ENCODE measurements around the gene ECI2. TPM values are rescaled to one million over a fixed set of nuclear protein-coding genes. Genes with fewer than 3 reads are reported as not detected.

The ECI2 gene, protein sequence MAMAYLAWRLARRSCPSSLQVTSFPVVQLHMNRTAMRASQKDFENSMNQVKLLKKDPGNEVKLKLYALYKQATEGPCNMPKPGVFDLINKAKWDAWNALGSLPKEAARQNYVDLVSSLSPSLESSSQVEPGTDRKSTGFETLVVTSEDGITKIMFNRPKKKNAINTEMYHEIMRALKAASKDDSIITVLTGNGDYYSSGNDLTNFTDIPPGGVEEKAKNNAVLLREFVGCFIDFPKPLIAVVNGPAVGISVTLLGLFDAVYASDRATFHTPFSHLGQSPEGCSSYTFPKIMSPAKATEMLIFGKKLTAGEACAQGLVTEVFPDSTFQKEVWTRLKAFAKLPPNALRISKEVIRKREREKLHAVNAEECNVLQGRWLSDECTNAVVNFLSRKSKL
- 10 to 100 TPM in 1 of 2 donors, 1 to 10 TPM in 1; 7.1 to 19.5 TPM for polyA plus RNA-seq

DNA sequence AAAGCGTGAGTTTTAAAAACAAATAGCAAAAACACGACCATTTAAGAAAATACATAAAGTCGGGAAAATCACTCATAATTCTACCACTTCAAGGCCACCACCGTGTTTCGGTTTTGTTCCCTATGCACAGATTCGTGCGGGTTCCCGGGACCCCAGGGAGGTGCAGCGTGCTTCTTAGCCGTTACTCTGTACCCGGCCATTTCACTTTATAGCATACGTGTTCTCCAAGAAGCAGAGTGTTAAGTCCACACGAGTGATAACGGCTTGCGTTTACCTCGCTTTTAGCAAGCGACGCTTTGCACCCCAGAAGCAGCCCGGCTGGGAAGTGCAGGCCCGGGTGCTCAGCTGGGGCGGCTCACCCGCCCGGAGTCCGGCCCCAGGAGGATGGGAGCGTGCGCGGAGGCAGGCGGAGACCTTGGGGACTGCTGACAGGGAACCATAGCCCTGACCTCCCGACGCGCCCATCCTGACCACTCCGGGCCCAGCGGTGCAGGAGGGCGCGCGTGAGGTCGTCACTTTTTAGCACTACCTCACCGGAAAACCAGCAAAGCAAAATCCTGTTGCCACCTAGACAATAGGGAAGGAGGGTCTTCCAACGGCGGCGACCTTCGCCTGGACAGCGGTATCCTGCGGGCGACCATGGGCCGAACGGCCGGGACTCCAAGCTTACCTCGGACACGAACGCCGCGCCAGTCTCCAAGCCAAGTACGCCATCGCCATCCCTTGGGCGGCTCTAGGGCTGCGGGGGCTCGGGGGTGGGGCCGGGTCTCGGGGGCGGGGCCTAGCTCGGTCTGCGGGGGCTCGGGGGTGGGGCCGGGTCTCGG, at the start of gene ECI2:
TSS of gene ECI2 (minus strand) at position 735 of the 824 bp plus-strand sequence. CDS start at position 720, 15 bp downstream.
- no peaks in the 10 kb centered on the region for H3K9me3 ChIP-seq (ENCODE audit: control insufficient read depth in 2 of 2, insufficient read depth in 1 of 2, low read depth in 1 of 2, low read length in 1 of 2)
- WGBS, 2 donors: 1% methylated on average over 66 of the region's 66 CpGs
- H3K36me3 ChIP-seq (ENCODE audit: control insufficient read depth in 2 of 2, insufficient read depth in 2 of 2, low read length in 1 of 2): peaks cover 2% of the 10 kb centered on the region in 2 donors
- peaks cover 0 to 2% of the 10 kb centered on the region in 2 donors for H3K4me1 ChIP-seq (ENCODE audit: control insufficient read depth in 2 of 2, insufficient read depth in 2 of 2, low read length in 1 of 2)
- peak within 1 kb of the TSS; percentile 96 for H3K27ac ChIP-seq (ENCODE audit: low read depth in 2 of 2, low read length in 1 of 2)
- H3K27me3 ChIP-seq (ENCODE audit: control insufficient read depth in 1 of 2, insufficient read depth in 2 of 2, low read length in 2 of 2): no peaks in the 10 kb centered on the region
- H3K4me3 ChIP-seq (ENCODE audit: low read depth in 1 of 2, low read length in 2 of 2): peak within 1 kb of the TSS; percentile 72 to 74

DNA sequence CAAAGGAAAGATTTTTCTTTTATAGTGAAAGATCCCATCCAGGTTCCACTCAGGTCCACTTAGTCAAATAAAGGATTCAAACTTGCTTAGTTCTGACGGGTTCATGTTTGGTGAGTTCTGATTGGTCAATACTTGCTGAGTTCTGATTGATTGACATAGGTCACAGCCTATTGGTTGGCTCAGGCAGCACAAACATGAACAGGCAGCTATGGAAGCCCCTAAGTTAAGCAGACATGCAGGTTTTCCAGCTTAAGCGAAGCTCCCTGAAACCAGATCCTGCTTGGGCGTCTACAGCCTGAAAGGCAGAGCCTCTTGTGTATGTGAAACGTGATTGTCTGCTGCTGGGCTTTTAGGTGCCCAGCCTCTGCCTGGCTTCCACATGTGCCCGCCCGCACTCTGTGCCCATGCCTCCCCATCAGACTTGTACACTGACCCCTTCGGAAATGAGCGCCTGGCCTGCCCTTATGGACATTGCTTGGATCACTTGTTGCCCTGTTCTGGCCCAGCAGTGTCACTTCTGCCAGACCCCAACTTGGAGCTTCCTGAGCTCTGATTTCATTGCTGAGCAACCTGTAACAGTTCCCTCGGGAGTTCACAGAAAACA, 45.4 kb upstream of the ECI2 start:
- Histone ChIP-seq H3K9me3 (ENCODE audit: control insufficient read depth in 2 of 2, insufficient read depth in 1 of 2, low read depth in 1 of 2, low read length in 1 of 2) (no peaks in the 10 kb centered on the region), H3K27ac (ENCODE audit: low read depth in 2 of 2, low read length in 1 of 2) (no peak overlapping the region), H3K4me3 (ENCODE audit: low read depth in 1 of 2, low read length in 2 of 2) (no peak overlapping the region), H3K4me1 (ENCODE audit: control insufficient read depth in 2 of 2, insufficient read depth in 2 of 2, low read length in 1 of 2) (no peaks in the 10 kb centered on the region), H3K36me3 (ENCODE audit: control insufficient read depth in 2 of 2, insufficient read depth in 2 of 2, low read length in 1 of 2) (no peaks in the 10 kb centered on the region), H3K27me3 (ENCODE audit: control insufficient read depth in 1 of 2, insufficient read depth in 2 of 2, low read length in 2 of 2) (no peaks in the 10 kb centered on the region)
- 79 to 84% methylated on average over 9 of the region's 9 CpGs for WGBS, 2 donors

DNA sequence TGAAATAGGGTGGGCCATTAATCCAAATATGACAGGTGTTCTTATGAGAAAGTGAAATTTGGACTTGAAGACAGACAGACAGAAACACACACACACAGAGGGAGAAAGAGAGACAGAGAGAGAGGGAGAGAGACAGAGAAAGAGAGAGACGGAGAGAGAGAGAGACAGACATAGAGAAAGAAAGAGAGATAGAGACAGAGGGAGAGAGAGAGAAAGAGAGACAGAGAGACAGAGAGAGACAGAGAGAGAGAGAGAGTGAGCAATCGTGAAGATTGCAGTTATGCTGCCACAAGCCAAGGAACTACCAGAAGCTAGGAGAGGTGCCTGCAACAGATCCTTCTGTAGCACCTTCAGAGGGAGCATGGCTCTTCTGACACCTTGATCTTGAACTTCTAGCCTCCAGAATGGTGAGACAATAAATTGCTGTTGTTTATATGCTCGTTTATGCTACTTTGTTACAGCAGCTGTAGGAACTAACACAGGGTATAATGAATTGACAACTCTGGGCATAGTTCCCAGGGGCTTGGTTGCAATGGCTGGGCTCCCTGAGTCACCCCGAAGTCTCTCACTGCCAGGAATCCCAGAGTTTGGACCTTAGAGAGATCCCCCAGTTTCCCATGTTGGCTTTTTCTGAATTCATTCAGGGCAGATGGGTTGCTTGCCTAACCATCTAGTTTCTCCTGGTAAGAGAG, 44.7 kb upstream of the ECI2 start:
- H3K4me3 ChIP-seq (ENCODE audit: low read depth in 1 of 2, low read length in 2 of 2): no peak overlapping the region
- WGBS, 2 donors: 68 to 69% methylated on average over 4 of the region's 4 CpGs

DNA sequence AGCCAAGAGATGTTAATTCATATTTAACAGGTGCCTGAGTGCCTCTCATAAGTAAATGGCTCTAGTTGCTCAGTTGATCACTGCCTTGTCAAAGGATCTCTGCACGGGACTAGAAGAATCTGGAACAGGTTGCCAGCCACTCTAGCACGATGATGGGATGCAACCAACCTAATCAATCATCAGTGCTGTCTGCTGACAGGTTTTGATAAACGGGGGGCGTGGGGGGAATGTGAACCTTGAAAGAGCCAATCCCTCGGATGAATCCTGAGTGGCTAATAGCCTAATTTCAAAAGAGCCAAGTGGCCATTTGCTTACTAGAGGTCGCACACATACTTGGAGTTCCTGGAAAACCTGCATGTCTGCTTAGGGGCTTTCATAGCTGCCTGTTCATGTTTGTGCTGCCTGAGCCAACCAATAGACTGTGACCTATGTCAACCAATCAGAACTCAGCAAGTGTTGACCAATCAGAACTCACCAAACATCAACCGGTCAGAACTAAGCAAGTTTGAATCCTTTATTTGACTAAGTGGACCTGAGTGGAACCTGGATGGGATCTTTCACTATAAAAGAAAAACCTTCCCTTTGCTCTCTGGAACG, 43.5 kb upstream of the ECI2 start:
- Histone ChIP-seq H3K27me3 (ENCODE audit: control insufficient read depth in 1 of 2, insufficient read depth in 2 of 2, low read length in 2 of 2) (no peaks in the 10 kb centered on the region), H3K4me1 (ENCODE audit: control insufficient read depth in 2 of 2, insufficient read depth in 2 of 2, low read length in 1 of 2) (no peaks in the 10 kb centered on the region), H3K27ac (ENCODE audit: low read depth in 2 of 2, low read length in 1 of 2) (no peak overlapping the region), H3K36me3 (ENCODE audit: control insufficient read depth in 2 of 2, insufficient read depth in 2 of 2, low read length in 1 of 2) (no peaks in the 10 kb centered on the region), H3K9me3 (ENCODE audit: control insufficient read depth in 2 of 2, insufficient read depth in 1 of 2, low read depth in 1 of 2, low read length in 1 of 2) (no peaks in the 10 kb centered on the region), H3K4me3 (ENCODE audit: low read depth in 1 of 2, low read length in 2 of 2) (no peak overlapping the region)
- WGBS, 2 donors: 78 to 84% methylated on average over 8 of the region's 8 CpGs

More for the DNA sequence above, 44.7 kb upstream of the ECI2 start:
- Histone ChIP-seq H3K4me1 (ENCODE audit: control insufficient read depth in 2 of 2, insufficient read depth in 2 of 2, low read length in 1 of 2) (no peaks in the 10 kb centered on the region), H3K27me3 (ENCODE audit: control insufficient read depth in 1 of 2, insufficient read depth in 2 of 2, low read length in 2 of 2) (no peaks in the 10 kb centered on the region), H3K36me3 (ENCODE audit: control insufficient read depth in 2 of 2, insufficient read depth in 2 of 2, low read length in 1 of 2) (no peaks in the 10 kb centered on the region), H3K27ac (ENCODE audit: low read depth in 2 of 2, low read length in 1 of 2) (no peak overlapping the region), H3K9me3 (ENCODE audit: control insufficient read depth in 2 of 2, insufficient read depth in 1 of 2, low read depth in 1 of 2, low read length in 1 of 2) (no peaks in the 10 kb centered on the region)

DNA sequence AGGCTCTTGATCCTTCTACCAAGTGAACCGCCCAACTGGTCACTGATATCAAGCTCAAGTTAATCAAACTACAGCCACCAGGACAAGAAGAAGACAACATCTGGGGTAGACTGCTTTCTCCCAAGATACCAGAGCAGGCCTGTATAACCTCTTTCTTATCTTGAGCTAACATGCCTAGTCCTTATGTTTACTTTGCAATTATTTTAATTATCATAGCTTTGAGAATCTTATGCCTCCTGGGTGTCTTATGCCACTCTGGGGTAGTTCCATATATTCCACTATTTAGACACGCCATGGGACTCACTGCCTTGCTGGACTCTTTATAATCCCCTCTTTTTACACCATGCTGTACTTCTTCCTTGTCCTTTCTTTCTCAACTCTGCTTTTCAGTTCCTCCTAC, 41.5 kb upstream of the ECI2 start:
- Histone ChIP-seq H3K4me1 (ENCODE audit: control insufficient read depth in 2 of 2, insufficient read depth in 2 of 2, low read length in 1 of 2) (no peaks in the 10 kb centered on the region), H3K27me3 (ENCODE audit: control insufficient read depth in 1 of 2, insufficient read depth in 2 of 2, low read length in 2 of 2) (no peaks in the 10 kb centered on the region), H3K27ac (ENCODE audit: low read depth in 2 of 2, low read length in 1 of 2) (no peak overlapping the region), H3K36me3 (ENCODE audit: control insufficient read depth in 2 of 2, insufficient read depth in 2 of 2, low read length in 1 of 2) (no peaks in the 10 kb centered on the region), H3K4me3 (ENCODE audit: low read depth in 1 of 2, low read length in 2 of 2) (no peak overlapping the region), H3K9me3 (ENCODE audit: control insufficient read depth in 2 of 2, insufficient read depth in 1 of 2, low read depth in 1 of 2, low read length in 1 of 2) (no peaks in the 10 kb centered on the region)
- WGBS, 2 donors: 77 to 92% methylated on average over 2 of the region's 2 CpGs

DNA sequence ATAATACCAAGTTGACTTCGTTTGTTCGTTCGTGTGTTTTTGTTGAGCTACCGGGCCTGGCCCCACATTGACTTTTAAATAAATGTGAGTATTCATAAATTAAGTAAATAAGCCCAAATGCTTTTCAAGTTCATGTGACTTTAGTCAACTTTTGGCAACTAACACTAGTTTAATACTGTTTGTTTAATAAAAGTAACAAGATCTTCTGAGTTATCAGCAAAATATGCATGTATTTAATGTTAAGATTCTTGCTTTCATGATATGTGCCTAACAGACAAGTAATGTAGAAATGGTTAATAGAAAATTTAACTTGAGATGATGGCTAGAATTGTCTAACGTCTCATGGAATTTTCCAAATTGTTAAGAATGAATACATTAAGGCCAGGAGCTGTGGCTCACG, 38.7 kb upstream of the ECI2 start:
- H3K36me3 ChIP-seq (ENCODE audit: control insufficient read depth in 2 of 2, insufficient read depth in 2 of 2, low read length in 1 of 2): no peaks in the 10 kb centered on the region
- no peak overlapping the region for H3K27ac ChIP-seq (ENCODE audit: low read depth in 2 of 2, low read length in 1 of 2)
- H3K27me3 ChIP-seq (ENCODE audit: control insufficient read depth in 1 of 2, insufficient read depth in 2 of 2, low read length in 2 of 2): no peaks in the 10 kb centered on the region
- H3K9me3 ChIP-seq (ENCODE audit: control insufficient read depth in 2 of 2, insufficient read depth in 1 of 2, low read depth in 1 of 2, low read length in 1 of 2): no peaks in the 10 kb centered on the region
- no peaks in the 10 kb centered on the region for H3K4me1 ChIP-seq (ENCODE audit: control insufficient read depth in 2 of 2, insufficient read depth in 2 of 2, low read length in 1 of 2)
- 88% methylated on average over 6 of the region's 6 CpGs for WGBS, 2 donors
- H3K4me3 ChIP-seq (ENCODE audit: low read depth in 1 of 2, low read length in 2 of 2): no peak overlapping the region

DNA sequence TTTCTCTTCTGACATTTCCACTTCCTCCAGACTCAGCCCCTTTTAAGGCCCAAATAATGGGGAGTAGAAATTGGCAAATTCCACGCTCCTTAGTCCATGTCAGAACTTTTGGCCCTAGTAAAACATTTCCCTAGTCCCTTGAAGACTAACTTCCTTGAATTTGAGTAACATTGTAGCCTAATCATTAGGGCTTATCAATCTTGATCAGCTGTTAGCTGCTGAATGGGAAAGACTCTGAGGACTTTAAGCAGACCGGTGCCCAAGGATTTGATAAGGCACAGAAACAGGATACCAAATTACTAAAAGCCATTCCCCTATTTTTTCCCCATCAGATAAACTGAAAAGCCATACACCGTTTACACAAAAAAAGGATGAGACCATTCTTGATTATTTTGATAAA, 37.0 kb upstream of the ECI2 start:
- no peaks in the 10 kb centered on the region for H3K4me1 ChIP-seq (ENCODE audit: control insufficient read depth in 2 of 2, insufficient read depth in 2 of 2, low read length in 1 of 2)
- H3K27ac ChIP-seq (ENCODE audit: low read depth in 2 of 2, low read length in 1 of 2): no peak overlapping the region
- 70 to 79% methylated on average over 3 of the region's 3 CpGs for WGBS, 2 donors
- H3K36me3 ChIP-seq (ENCODE audit: control insufficient read depth in 2 of 2, insufficient read depth in 2 of 2, low read length in 1 of 2): no peaks in the 10 kb centered on the region
- H3K4me3 ChIP-seq (ENCODE audit: low read depth in 1 of 2, low read length in 2 of 2): no peak overlapping the region
- H3K27me3 ChIP-seq (ENCODE audit: control insufficient read depth in 1 of 2, insufficient read depth in 2 of 2, low read length in 2 of 2): no peaks in the 10 kb centered on the region
- no peaks in the 10 kb centered on the region for H3K9me3 ChIP-seq (ENCODE audit: control insufficient read depth in 2 of 2, insufficient read depth in 1 of 2, low read depth in 1 of 2, low read length in 1 of 2)

DNA sequence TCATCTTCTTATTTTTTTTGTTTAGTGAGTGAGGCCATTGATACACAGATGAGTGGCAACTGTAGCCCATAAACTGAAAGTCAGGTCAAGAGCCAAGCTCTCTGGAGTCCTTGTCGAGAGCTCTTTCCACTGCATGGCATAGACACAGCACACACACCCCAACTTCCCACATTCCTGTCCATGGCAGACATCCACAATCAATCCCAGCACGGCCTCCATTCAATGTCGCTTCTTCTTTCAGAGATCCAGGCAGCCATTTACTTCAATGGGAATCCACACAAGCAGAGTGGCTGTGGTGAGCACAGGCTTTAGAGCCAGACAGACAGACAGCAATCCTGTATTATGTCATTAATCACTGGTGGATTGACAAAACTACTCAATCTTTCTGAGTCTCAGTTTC, 34.9 kb upstream of the ECI2 start:
- Histone ChIP-seq H3K27me3 (ENCODE audit: control insufficient read depth in 1 of 2, insufficient read depth in 2 of 2, low read length in 2 of 2) (no peaks in the 10 kb centered on the region), H3K4me3 (ENCODE audit: low read depth in 1 of 2, low read length in 2 of 2) (no peak overlapping the region), H3K9me3 (ENCODE audit: control insufficient read depth in 2 of 2, insufficient read depth in 1 of 2, low read depth in 1 of 2, low read length in 1 of 2) (no peaks in the 10 kb centered on the region), H3K27ac (ENCODE audit: low read depth in 2 of 2, low read length in 1 of 2) (no peak overlapping the region), H3K4me1 (ENCODE audit: control insufficient read depth in 2 of 2, insufficient read depth in 2 of 2, low read length in 1 of 2) (no peaks in the 10 kb centered on the region), H3K36me3 (ENCODE audit: control insufficient read depth in 2 of 2, insufficient read depth in 2 of 2, low read length in 1 of 2) (no peaks in the 10 kb centered on the region)
- 92 to 94% methylated on average over 3 of the region's 3 CpGs for WGBS, 2 donors

All from esophagus (tissue), 2 donors.